Measurements from ENCODE around the gene RAB37. TPM values are rescaled to one million over a fixed set of nuclear protein-coding genes. Genes with fewer than 3 reads are reported as not detected.

RAB37 gene
- total RNA-seq, 3 donors from 2014 or later (not counting 1 experiment from before 2014, with no cell fraction given), result 150 to 184 (median 169) TPM

- no peaks in the 10 kb centered on the region for H3K27me3 ChIP-seq (ENCODE audit: control insufficient read depth, insufficient read depth, low read length)
- Mint-ChIP-seq H3K36me3 (no peaks in the 10 kb centered on the region), H3K4me1 (no peaks in the 10 kb centered on the region), H3K4me3 (no peak overlapping the region), H3K9me3 (no peaks in the 10 kb centered on the region), H3K27ac (no peak overlapping the region), H3K27me3 (ENCODE audit: low read depth in 2 of 2) (no peaks in the 10 kb centered on the region)
- ATAC-seq (no peak), DNase-seq (no peak)
- no peak overlapping the region for H3K4me3 ChIP-seq (ENCODE audit: low read length)
- H3K36me3 ChIP-seq (ENCODE audit: control insufficient read depth, insufficient read depth, low read length), result no peaks in the 10 kb centered on the region
- intact Hi-C loops (cut with micrococcal nuclease), result no loop called here
- no peak for TF ChIP-seq CTCF (IDR thresholded peaks at IDR 0.05)
- no peaks in the 10 kb centered on the region for H3K9me3 ChIP-seq (ENCODE audit: control insufficient read depth, insufficient read depth, low read length)
- no peak overlapping the region for H3K27ac ChIP-seq (ENCODE audit: low read length)
- 96% methylated on average over 8 of the region's 8 CpGs for WGBS (ENCODE audit: insufficient coverage)
- no peaks in the 10 kb centered on the region for H3K4me1 ChIP-seq (ENCODE audit: control insufficient read depth, insufficient read depth, low read length)
These were observed 32.5 kb upstream of the RAB37 start for GRCh38 chr17:74704544-74704943.

DNA sequence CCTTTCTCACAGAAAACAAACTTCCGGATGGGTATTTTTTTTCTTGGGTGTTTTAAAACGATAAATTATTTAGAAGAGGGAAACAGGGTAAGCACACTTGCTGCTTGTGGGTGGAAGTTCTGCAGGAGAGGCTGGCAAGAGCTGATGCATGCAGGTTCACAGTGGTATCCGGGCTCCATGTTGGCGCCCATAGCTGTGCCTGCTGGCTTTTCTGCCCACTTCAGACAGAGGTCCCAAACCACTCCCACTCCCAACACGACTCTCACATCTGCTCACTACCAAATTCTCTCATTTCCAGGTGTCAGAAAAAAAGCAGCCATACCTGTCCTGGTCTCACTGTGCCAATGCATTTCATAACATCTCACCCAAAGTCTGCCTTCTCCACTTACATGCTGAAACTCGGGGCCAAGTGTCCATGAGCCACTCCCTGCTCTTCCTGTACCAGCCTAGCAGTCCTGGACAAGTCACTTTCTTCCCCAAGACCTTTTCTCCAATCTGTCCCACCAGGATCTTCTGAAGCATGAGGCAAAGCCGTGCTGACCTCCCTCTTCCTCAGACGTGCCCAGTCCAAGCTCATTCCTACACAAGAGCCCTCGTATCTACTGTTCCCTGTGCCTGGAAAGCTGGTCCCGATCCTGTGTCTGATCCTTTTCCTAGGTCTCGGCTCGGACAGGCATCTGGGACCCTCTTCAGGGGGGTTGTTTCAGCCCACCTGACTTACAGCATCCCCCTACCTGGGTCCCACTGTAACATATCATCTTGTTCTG lies 25.8 kb upstream of the RAB37 start:
- ATAC-seq, result no peak
- no peaks in the 10 kb centered on the region for H3K36me3 Mint-ChIP-seq
- no peaks in the 10 kb centered on the region for H3K9me3 Mint-ChIP-seq
- Histone ChIP-seq H3K27me3 (ENCODE audit: control insufficient read depth, insufficient read depth, low read length) (no peaks in the 10 kb centered on the region), H3K27ac (ENCODE audit: low read length) (no peak overlapping the region), H3K36me3 (ENCODE audit: control insufficient read depth, insufficient read depth, low read length) (no peaks in the 10 kb centered on the region), H3K4me1 (ENCODE audit: control insufficient read depth, insufficient read depth, low read length) (peaks cover 35% of the 10 kb centered on the region), H3K9me3 (ENCODE audit: control insufficient read depth, insufficient read depth, low read length) (no peaks in the 10 kb centered on the region), H3K4me3 (ENCODE audit: low read length) (no peak overlapping the region)
- no peak for TF ChIP-seq CTCF (IDR thresholded peaks at IDR 0.05)
- DNase-seq, result peak in 1 of 2 donors; percentile 15
- 42% methylated on average over 12 of the region's 12 CpGs for WGBS (ENCODE audit: insufficient coverage)
- H3K27me3 Mint-ChIP-seq (ENCODE audit: low read depth in 2 of 2), result peaks cover 7 to 21% of the 10 kb centered on the region in 2 donors
- H3K4me3 Mint-ChIP-seq, result no peak overlapping the region
- no peak overlapping the region for H3K27ac Mint-ChIP-seq
- peaks cover under 1 to 36% of the 10 kb centered on the region in 2 donors for H3K4me1 Mint-ChIP-seq
- intact Hi-C loops (cut with micrococcal nuclease), result no loop called here

DNA sequence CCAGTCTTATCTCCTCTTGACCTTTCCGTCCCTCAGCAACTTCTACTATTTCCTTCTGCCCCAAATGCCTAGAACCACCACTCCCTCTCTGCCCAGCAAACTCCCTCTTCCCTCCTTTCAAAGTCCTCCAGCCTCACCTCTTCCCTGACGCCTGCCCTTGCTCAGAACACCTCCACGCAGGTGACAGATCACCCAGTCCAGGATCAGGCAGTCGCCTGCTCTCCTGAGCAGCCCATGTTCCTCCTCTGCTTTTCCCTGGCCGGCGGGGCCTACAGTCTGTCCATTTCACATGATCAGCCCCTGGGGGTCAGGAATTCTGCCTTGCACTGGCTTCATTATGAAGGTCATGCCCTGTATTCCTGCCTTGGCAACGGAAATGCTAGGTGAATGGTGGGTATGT lies 24.8 kb upstream of the RAB37 start:
- Mint-ChIP-seq H3K9me3 (no peaks in the 10 kb centered on the region), H3K4me3 (no peak overlapping the region), H3K27me3 (ENCODE audit: low read depth in 2 of 2) (peaks cover 12 to 23% of the 10 kb centered on the region in 2 donors), H3K27ac (no peak overlapping the region), H3K36me3 (no peaks in the 10 kb centered on the region), H3K4me1 (peaks cover 4 to 36% of the 10 kb centered on the region in 2 donors)
- no peaks in the 10 kb centered on the region for H3K27me3 ChIP-seq (ENCODE audit: control insufficient read depth, insufficient read depth, low read length)
- no peaks in the 10 kb centered on the region for H3K9me3 ChIP-seq (ENCODE audit: control insufficient read depth, insufficient read depth, low read length)
- H3K36me3 ChIP-seq (ENCODE audit: control insufficient read depth, insufficient read depth, low read length), result no peaks in the 10 kb centered on the region
- H3K4me3 ChIP-seq (ENCODE audit: low read length), result peak overlapping the region; percentile 9
- peaks cover 35% of the 10 kb centered on the region for H3K4me1 ChIP-seq (ENCODE audit: control insufficient read depth, insufficient read depth, low read length)
- no peak for TF ChIP-seq CTCF (IDR thresholded peaks at IDR 0.05)
- DNase-seq, result no peak
- H3K27ac ChIP-seq (ENCODE audit: low read length), result no peak overlapping the region
- no peak for ATAC-seq
- intact Hi-C loops (cut with micrococcal nuclease), result no loop called here
- WGBS (ENCODE audit: insufficient coverage), result 73% methylated on average over 7 of the region's 7 CpGs

DNA sequence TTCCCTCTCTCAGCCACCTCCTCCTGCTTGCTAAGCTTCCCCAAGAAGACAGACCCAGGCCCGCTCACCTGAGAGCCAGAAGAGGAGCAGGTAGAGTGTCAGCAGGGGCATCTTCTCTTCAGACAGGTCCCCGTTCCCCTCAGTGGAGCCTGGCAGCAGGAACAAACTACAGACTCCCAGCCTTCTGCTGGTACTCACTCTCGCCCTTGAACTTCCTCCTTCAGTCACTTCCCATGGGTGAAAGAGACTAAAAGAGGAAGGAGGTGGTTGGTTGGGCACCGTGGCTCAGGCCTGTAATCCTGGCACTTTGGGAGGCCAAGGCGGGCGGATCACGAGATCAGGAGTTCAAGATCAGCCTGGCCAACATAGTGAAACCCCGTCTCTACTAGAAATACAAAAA lies 24.3 kb upstream of the RAB37 start, which contains the start of gene CD300LF:
CD300LF (minus strand) TSS at position 168 of the 400 bp plus-strand sequence; CDS start at position 111, 57 bp downstream.
- Mint-ChIP-seq H3K27ac (no peak within 1 kb of the TSS), H3K27me3 (ENCODE audit: low read depth in 2 of 2) (peaks cover 12 to 23% of the 10 kb centered on the region in 2 donors), H3K9me3 (no peaks in the 10 kb centered on the region), H3K4me3 (no peak within 1 kb of the TSS), H3K36me3 (no peaks in the 10 kb centered on the region), H3K4me1 (peaks cover 4 to 36% of the 10 kb centered on the region in 2 donors)
- no peaks in the 10 kb centered on the region for H3K9me3 ChIP-seq (ENCODE audit: control insufficient read depth, insufficient read depth, low read length)
- DNase-seq (no peak), ATAC-seq (peak in 2 of 3 donors; percentile 18 to 69)
- intact Hi-C loops (cut with micrococcal nuclease), result no loop called here
- H3K27ac ChIP-seq (ENCODE audit: low read length), result no peak within 1 kb of the TSS
- H3K36me3 ChIP-seq (ENCODE audit: control insufficient read depth, insufficient read depth, low read length), result no peaks in the 10 kb centered on the region
- TF ChIP-seq CTCF (IDR thresholded peaks at IDR 0.05), result no peak
- peaks cover 35% of the 10 kb centered on the region for H3K4me1 ChIP-seq (ENCODE audit: control insufficient read depth, insufficient read depth, low read length)
- WGBS (ENCODE audit: insufficient coverage), result 51% methylated on average over 7 of the region's 8 CpGs
- no peaks in the 10 kb centered on the region for H3K27me3 ChIP-seq (ENCODE audit: control insufficient read depth, insufficient read depth, low read length)
- H3K4me3 ChIP-seq (ENCODE audit: low read length), result peak within 1 kb of the TSS; percentile 9

Data from natural killer cell (primary cell).